Umbilical cord (tissue), 2 donors: ENCODE data around the gene DAAM1. TPM values are rescaled to one million over a fixed set of nuclear protein-coding genes. Genes with fewer than 3 reads are reported as not detected.
A peak's percentile ranks its signal among the peaks of the same experiment; 100 is the strongest.

ENCODE experiments used
- DNase-seq: peaks from one replicate; pipeline ENCODE4 v3.0.0-alpha.2; 2015; ENCODE audit warnings: low spot score
- total RNA-seq: library from RNA; depleted of rRNA; stranded (reverse); fragments of >200 nt; gene quantifications from one replicate; pipeline ENCODE4 v1.2.3, GENCODE V29; 2014; ENCODE audit warnings: low replicate concordance; ENCODE audit not compliant: insufficient read depth

The DAAM1 gene
- total RNA-seq, 1 donor from 2014 or later: 77.3 TPM

DNA sequence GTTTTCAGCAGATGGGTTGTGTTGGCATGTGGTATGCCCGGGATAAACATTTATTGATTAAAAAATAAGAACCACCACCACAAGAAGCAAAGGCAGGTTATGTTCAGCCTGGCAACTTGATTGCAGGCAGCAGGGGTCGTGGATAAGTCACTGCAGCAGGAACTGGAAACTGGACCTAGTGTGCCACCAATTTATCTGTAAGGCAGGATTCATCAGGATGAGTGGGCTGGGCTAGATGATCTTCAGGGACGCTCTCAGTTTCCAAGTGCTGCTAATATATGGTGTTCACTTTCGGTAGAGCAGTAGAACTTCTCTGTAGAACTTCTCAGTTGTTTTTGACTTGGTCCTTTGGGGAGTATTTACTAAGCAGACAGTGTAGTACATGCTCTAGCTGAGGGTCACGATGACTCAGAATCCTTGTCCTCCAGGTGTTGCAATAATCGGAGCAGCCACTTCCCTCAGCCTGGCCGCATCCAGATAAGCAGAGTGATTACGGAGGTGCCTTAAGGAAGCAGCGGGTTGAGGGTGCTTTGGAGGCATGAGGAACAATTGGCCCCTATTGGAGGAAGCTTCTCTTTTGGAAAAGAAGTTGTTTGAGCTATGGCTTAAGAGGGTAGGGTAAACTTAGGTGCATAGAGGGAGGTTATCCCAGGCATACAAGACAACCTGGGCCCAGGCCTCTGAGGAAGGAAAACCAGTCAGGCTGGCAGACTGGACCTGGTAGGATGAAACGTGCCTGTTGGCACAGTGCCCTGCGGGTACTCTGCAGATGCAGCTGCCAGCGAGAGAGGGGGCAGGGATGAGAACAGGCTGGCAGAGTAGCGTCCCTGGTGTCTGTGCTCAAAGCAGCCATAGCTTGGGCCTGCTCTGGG lies 172.7 kb downstream of the DAAM1 start:
- no peak for DNase-seq

DNA sequence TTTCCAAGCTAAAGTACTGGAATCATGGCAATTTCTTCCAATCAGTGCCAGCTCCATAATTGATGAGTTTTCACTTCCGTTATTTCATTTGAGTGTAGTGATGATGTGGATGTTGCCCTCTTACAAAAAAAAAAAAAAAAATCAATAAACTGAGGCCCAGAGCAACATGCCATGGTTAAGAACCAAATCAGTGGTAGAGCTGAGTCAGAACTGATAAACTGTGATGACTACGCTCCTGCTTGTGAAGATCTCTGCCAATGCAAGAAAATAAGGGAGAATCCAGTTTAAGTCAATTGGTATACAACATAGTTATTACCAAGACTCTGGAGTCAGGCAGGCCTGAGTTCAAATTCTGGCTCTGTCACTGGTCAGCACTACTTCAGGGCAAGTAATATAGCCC lies 174.0 kb downstream of the DAAM1 start:
- no peak for DNase-seq

GRCh38 chr14:59363531-59364226 lies 175.2 kb downstream of the DAAM1 start:
- peak; percentile 38 for DNase-seq

- DNase-seq: no peak
Observed at GRCh38 chr14:59370158-59370742, 181.8 kb downstream of the DAAM1 start.

DNA sequence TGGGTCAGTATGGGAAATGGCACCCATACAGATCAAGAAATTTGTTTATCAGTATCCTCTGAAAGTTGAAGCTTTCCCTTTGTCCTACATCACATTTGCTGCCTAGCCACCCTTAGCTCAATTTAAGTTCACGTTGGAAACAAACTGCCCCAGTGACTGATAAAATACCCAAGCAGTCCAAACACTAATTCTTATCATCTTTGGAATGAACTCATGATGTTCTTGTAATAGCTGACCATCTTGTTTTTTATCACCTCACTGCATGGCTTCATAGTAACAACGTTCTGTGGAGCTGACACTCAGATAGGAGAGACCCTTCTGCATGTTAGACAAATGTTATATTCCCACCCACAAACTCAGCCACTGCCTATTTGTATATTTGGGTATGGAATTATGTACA lies 183.3 kb downstream of the DAAM1 start:
- DNase-seq: no peak

DNA sequence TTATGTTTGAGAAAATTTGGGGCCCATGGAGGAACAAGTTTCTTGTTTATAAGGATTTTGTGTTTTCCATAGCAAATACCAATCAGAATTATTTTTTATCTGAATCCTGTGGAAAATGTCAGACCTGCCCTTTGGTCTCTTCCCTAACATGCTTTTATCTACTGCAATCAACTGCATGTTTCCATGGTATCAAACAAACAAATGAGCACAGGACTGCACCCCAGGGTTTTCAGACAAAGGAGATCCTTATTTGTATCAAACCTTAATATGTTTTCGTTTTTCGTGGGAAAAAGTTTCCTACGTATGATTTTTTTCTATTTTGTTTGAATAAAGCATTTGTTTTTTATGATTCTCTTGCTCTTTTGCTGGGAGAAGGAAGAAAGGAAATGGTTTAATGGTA lies 185.6 kb downstream of the DAAM1 start:
- DNase-seq: no peak

DNA sequence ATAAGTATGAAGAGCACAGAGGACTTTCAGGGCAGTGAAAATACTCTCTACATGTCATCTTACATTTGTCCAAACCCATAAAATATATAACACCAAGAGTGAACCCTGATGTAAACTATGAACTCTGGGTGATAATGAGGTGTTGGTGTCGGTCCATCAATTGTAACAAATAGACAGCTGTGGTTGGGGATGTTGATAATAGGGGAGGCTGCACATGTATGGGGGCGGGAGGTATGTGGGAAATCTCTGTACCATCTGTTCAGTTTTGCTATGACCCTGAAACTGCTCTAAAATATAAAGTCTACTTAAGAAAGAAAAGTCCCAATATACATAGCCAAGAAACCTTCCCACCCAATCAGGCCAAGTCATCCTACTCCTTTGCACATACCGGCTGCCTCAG lies 188.2 kb downstream of the DAAM1 start:
- DNase-seq: no peak

GRCh38 chr14:59377491-59377890 lies 189.0 kb downstream of the DAAM1 start:
- peak; percentile 69 for DNase-seq

DNA sequence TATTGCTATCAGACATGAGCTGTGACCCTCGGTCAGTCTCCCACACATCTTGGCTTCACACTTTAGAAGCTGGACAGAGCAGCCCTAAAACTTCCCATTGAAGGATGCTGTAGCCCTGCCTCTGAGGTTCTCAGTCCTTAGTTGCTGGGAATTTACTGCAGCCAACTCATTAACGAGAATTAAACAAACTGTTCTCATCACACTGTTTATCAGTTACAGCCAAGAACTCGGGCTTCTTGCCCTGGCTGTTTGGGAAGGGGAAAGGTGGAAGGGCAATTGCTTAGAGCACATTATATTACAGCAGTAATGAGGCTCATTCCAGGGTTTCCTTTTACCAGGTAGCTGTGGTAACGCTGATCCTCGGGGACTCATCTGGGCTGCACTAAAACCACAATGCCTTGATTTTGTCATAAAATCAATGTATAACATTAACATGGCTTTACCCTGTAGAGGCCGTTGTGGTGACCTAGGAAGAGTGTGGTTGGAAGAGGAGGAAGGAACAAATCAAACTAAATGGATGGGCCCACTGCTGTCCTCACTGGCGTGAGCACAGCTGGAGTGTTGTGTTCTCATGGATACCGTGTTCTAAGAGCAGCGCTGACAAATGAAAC lies 189.6 kb downstream of the DAAM1 start:
- no peak for DNase-seq

GRCh38 chr14:59389936-59390335 lies 201.5 kb downstream of the DAAM1 start:
- no peak for DNase-seq

DNA sequence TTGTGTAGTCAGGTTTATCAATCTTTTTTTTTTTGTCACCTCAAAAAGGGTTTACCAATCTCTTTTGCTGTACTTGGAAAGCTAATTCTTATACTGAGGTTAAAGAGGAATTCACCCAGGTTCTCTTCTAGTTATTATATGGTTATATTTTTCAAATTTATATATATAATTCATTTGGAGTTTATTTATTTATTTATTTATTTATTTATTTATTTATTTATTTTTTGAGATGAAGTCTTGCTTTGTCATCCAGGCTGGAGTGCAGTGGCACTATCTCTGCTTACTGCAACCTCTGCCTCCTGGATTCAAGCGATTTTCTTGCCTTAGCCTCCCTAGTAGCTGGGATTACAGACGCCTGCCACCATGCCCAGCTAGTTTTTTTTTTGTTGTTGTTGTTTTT lies 202.9 kb downstream of the DAAM1 start:
- DNase-seq: no peak

- no peak for DNase-seq
Observed at GRCh38 chr14:59394268-59394667, 205.8 kb downstream of the DAAM1 start.

DNA sequence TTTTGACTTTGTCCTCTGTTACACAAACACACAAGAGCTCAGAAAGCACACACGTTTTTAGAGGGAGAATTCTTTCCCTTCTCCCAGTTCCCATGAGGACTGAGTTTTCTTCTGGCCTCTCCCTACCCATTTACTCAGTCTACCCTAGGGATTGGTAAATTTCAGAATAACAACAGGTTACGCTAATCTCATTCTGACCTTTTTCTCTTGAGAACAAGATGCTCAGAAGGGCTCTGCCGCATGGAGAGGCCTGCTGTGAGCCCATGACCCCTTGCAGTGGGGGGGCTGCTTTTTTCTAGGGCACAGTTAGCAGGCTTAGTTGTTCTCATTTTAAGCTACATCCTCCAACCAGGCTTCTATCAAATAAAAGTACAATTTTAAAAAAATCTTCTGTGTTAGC lies 207.2 kb downstream of the DAAM1 start:
- no peak for DNase-seq

GRCh38 chr14:59398841-59399240 lies 210.4 kb downstream of the DAAM1 start:
- DNase-seq: no peak

DNA sequence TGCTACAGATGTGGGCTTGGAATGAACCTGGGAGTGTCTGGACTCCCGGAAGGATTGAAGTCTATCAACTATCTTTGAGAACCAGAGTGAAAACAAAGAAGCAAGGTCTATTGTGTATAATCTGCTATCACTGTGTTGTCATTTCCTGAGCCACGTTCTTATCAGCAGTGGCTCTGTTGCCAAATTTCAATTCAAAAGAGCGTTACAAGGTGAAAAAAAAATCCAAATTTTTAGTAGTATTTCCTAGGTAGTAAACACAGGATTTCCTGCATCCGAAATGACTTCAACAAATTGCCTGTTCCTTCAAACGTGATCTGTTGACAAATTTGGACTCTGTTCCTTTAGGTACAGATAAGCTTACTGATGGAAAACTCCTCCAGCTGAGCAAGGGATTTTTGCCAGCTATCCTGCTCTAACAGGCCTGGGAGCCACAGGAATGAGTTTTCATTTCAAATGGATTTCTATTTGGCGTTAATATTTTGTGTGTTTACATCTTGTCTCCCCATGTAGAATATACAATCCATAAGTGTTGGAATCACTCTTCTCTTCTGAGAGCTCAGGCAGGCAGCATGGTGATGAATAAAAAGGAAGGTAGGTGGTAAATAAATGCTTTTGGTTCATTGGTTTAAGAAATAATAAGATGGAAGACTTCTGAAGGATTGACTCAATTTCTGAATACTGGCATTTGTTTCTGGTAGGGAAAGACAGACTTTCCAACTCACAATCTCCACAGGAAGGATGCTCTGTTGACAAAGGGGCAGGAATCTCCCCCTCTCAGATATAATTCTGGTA lies 218.2 kb downstream of the DAAM1 start:
- peak; percentile 59 for DNase-seq

DNA sequence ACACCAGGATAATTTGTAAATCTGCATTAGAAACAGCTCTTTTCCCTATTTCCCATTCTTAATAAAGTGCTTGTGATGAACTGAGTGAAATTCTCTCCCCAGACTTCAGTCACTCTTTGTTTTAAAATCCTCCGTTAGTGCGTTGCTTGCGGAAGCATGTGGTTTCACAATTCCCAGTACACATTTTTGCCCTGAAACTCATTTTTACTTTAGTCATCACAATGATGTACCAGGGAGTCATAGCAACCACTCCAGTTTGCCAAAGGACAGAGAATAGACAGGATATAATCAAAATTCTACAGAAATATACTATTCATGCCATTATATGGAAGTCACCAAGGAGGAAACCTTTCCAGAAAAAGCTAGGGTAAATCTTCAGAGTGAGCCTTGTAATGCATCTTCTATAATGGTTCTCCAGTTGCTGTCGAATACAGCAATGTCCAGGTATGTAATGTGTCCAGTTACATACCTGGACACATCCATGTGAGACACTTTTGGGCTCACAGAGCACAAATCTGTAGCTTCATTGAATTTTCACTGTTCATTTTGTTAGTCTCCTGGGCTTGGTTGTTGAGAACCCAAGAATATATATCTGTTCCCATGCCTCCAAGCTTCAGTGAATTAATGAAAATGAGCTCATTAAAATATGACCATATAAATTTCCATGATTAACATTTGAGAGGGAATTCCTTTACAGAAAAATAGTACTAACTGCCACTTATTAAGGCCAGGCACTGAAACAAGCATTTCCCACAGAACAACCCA lies 219.0 kb downstream of the DAAM1 start:
- DNase-seq: peak; percentile 52

DNA sequence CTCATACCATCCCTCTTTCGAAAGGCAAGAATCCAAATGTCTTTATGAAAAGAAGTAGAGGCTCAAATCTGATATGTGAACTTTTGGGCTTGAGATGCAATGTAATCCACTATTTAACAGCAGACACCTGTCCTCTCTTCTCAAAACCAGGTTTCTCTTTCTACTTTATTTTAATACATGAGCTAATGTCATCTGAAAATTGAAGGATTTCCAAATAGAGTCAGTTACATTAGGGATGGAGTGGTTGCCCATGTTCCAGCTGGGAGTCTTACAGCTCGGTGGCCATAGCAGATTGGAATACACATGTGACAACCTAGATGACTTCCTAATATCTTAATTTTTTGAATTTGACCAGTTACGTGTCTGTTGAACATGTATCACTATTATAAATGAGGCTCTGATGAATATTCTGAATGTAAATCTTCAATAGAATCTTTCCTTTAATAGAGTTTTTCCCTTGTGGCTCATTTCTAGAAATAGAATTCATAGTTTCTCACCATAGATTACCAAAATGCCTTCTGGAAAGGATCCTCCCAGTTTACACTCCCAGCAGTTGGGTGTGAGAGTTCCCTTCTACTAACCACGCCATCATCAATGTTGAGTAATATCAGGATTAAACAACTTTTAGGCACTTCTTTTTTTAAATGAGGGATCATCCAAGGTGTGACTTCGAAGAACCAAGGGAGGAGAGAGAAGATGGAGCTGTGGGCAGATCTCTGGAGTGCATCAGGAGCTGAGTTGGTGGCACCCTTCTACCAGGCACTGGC lies 227.6 kb downstream of the DAAM1 start:
- DNase-seq: no peak

- DNase-seq: no peak
Observed at GRCh38 chr14:59417311-59417710, 228.8 kb downstream of the DAAM1 start.

DNA sequence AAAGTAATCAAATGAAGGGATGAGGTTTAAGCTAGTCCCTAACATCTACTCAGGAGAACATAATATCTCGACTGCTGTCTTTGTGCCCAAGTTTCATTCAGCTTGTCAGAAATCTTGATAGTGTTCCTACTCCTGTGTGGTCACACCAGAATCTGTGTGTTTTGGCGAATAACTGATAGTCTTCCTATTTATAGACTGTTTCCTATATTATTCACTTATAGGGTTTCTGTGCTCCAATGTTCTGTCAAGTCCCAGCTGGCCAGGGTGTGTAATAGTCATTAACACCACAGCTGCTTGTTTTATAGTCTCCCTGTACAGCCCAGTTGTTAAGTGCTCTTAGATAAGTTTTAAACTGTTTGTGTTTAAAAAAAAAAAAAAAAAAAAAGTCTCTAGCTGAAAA lies 230.8 kb downstream of the DAAM1 start:
- DNase-seq: no peak
